IMR-90 (cell line): ENCODE data around the gene OSBPL9. TPM values are rescaled to one million over a fixed set of nuclear protein-coding genes. Genes with fewer than 3 reads are reported as not detected.

Experiments
- ATAC-seq: fragments of 200-7000 bp; cut with Tn5 transposase; 2 replicates; pipeline ENCODE4 v1.9.1; 2020; ENCODE audit warnings: low read depth, mild to moderate bottlenecking, moderate library complexity
- BruUV-seq: library from RNA; stranded (reverse); fragments of 400-500 nt; replicated peaks from 2 replicates; lab custom pipeline; 2021; lab: Mats Ljungman, UMichigan
- CTCF ChIA-PET: fragments of 300-600 bp; formaldehyde crosslinking; extraction: SDS; loops from one replicate; lab custom pipeline; 2021; ENCODE audit warnings: antibody characterized with exemption; lab: Yijun Ruan, JAX
- POLR2A ChIA-PET: fragments of 300-600 bp; sonication (Branson Sonifier 250); formaldehyde crosslinking; loops from one replicate; lab custom pipeline; 2022; ENCODE audit warnings: antibody characterized with exemption; ENCODE audit not compliant: unreplicated experiment; lab: Charles Lee
- DNase-seq: peaks from one replicate; pipeline ENCODE4 v3.0.0; 2013
- H2AFZ ChIP-seq: replicated peaks from 2 replicates; pipeline ENCODE3; 2013; ENCODE audit warnings: low read length, mild to moderate bottlenecking; ENCODE audit not compliant: poor library complexity
- H2AK5ac ChIP-seq: 2 replicates; pipeline ENCODE4 v1.6.1; 2013; ENCODE audit warnings: low read depth, low read length, inconsistent platforms
- H2AK9ac ChIP-seq: replicated peaks from 2 replicates; pipeline ENCODE3; 2013; ENCODE audit warnings: mild to moderate bottlenecking, low read depth, low read length, moderate library complexity; ENCODE audit not compliant: poor library complexity
- H2BK120ac ChIP-seq: 2 replicates; pipeline ENCODE4 v1.6.1; 2013; ENCODE audit warnings: low read depth, low read length, inconsistent platforms
- H2BK15ac ChIP-seq: 3 replicates; pipeline ENCODE4 v1.6.1; 2013; ENCODE audit warnings: low read depth, low read length, inconsistent platforms
- H2BK20ac ChIP-seq: 2 replicates; pipeline ENCODE4 v1.6.1; 2013; ENCODE audit warnings: low read depth, mild to moderate bottlenecking, inconsistent platforms, low read length, moderate library complexity
- H2BK5ac ChIP-seq: 2 replicates; pipeline ENCODE4 v1.6.1; 2013; ENCODE audit warnings: mild to moderate bottlenecking, low read depth, low read length, inconsistent platforms; ENCODE audit not compliant: poor library complexity, severe bottlenecking
- H3K14ac ChIP-seq: replicated peaks from 2 replicates; pipeline ENCODE4 v1.6.1; 2013; ENCODE audit warnings: low read depth, low read length, inconsistent platforms
- H3K18ac ChIP-seq: 2 replicates; pipeline ENCODE4 v1.6.1; 2013; ENCODE audit warnings: low read depth, low read length, control low read depth
- H3K23ac ChIP-seq: 2 replicates; pipeline ENCODE4 v1.6.1; 2013; ENCODE audit warnings: low read depth, low read length, inconsistent platforms
- H3K27ac ChIP-seq: 2 replicates; pipeline ENCODE4 v1.5.1; 2013; ENCODE audit warnings: mild to moderate bottlenecking, control low read depth, low read length; ENCODE audit not compliant: insufficient read depth
- H3K27me3 ChIP-seq: 2 replicates; pipeline ENCODE4 v1.6.1; 2013; ENCODE audit warnings: low read length; ENCODE audit not compliant: control insufficient read depth, insufficient read depth
- H3K36me3 ChIP-seq: 2 replicates; pipeline ENCODE4 v1.6.1; 2013; ENCODE audit warnings: low read length, mixed read lengths; ENCODE audit not compliant: control insufficient read depth, insufficient read depth
- H3K4ac ChIP-seq: 2 replicates; pipeline ENCODE4 v1.6.1; 2013; ENCODE audit warnings: low read depth, low read length, inconsistent platforms
- H3K4me1 ChIP-seq: 2 replicates; pipeline ENCODE4 v1.6.1; 2013; ENCODE audit warnings: low read length, mixed read lengths; ENCODE audit not compliant: control insufficient read depth, insufficient read depth
- H3K4me2 ChIP-seq: 2 replicates; pipeline ENCODE4 v1.6.1; 2013; ENCODE audit warnings: low read depth, mild to moderate bottlenecking, control low read depth, low read length, moderate library complexity
- H3K4me3 ChIP-seq: 2 replicates; pipeline ENCODE4 v1.5.1; 2013; ENCODE audit warnings: low read depth, mild to moderate bottlenecking, control low read depth, low read length, moderate library complexity; ENCODE audit not compliant: insufficient read depth
- H3K56ac ChIP-seq: 2 replicates; pipeline ENCODE4 v1.6.1; 2013; ENCODE audit warnings: low read length, inconsistent platforms; ENCODE audit not compliant: insufficient read depth; ENCODE audit errors: extremely low read depth
- H3K79me1 ChIP-seq, 2 experiments: 2 replicates each; pipeline ENCODE4 v1.6.1; 2013; ENCODE audit warnings: low read length in 2 of 2, inconsistent platforms in 1 of 2, low read depth in 1 of 2
- H3K9ac ChIP-seq: 2 replicates; pipeline ENCODE4 v1.6.1; 2013; ENCODE audit warnings: low read depth, low read length, control low read depth
- H3K9me1 ChIP-seq: 2 replicates; pipeline ENCODE4 v1.6.1; 2013; ENCODE audit warnings: low read length, inconsistent platforms; ENCODE audit not compliant: insufficient read depth
- H3K9me3 ChIP-seq: 2 replicates; pipeline ENCODE4 v1.6.1; 2013; ENCODE audit warnings: low read length; ENCODE audit not compliant: control insufficient read depth, insufficient read depth
- H4K20me1 ChIP-seq: 2 replicates; pipeline ENCODE4 v1.6.1; 2013; ENCODE audit warnings: low read length, inconsistent platforms; ENCODE audit not compliant: insufficient read depth
- H4K5ac ChIP-seq: 2 replicates; pipeline ENCODE4 v1.6.1; 2013; ENCODE audit warnings: mild to moderate bottlenecking, low read depth, low read length, control low read depth
- H4K8ac ChIP-seq, 2 experiments: 2 replicates each; pipeline ENCODE4 v1.6.1; 2013; ENCODE audit warnings: low read depth in 2 of 2, low read length in 2 of 2, control low read depth in 1 of 2, inconsistent platforms in 1 of 2
- H4K91ac ChIP-seq: 2 replicates; pipeline ENCODE4 v1.6.1; 2013; ENCODE audit warnings: low read depth, low read length, inconsistent platforms; ENCODE audit not compliant: insufficient read depth
- BHLHE40 ChIP-seq: fragments of 150-350 bp; IDR thresholded peaks from 2 replicates; pipeline ENCODE4 v1.6.1; 2016; ENCODE audit warnings: mild to moderate bottlenecking, low read depth, low read length
- CEBPB ChIP-seq: IDR thresholded peaks from 2 replicates; pipeline ENCODE4 v1.6.1; 2012; ENCODE audit warnings: low read depth, low read length, improper control_type of control experiment
- CHD1 ChIP-seq: IDR thresholded peaks from 2 replicates; pipeline ENCODE4 v1.6.1; 2012; ENCODE audit warnings: low read depth, low read length, improper control_type of control experiment
- ELK1 ChIP-seq: fragments of 150-350 bp; IDR thresholded peaks from 2 replicates; pipeline ENCODE4 v1.6.1; 2016; ENCODE audit warnings: low read depth, mild to moderate bottlenecking, low read length, moderate library complexity, borderline replicate concordance
- FOS ChIP-seq: fragments of 150-350 bp; IDR thresholded peaks from 2 replicates; pipeline ENCODE4 v1.6.1; 2016; ENCODE audit warnings: low read depth, low read length
- MAFK ChIP-seq: IDR thresholded peaks from 2 replicates; pipeline ENCODE4 v1.6.1; 2012; ENCODE audit warnings: low read depth, low read length, improper control_type of control experiment
- MAZ ChIP-seq: IDR thresholded peaks from 2 replicates; pipeline ENCODE4 v1.6.1; 2012; ENCODE audit warnings: low read depth, mild to moderate bottlenecking, low read length, improper control_type of control experiment, moderate library complexity, borderline replicate concordance
- MXI1 ChIP-seq: IDR thresholded peaks from 2 replicates; pipeline ENCODE4 v1.6.1; 2012; ENCODE audit warnings: low read depth, mild to moderate bottlenecking, low read length, moderate library complexity, borderline replicate concordance
- NFE2L2 ChIP-seq: fragments of 150-350 bp; IDR thresholded peaks from 2 replicates; pipeline ENCODE4 v1.6.1; 2016; ENCODE audit warnings: low read depth, mild to moderate bottlenecking, low read length
- POLR2A ChIP-seq: IDR thresholded peaks from 2 replicates; pipeline ENCODE4 v1.6.1; 2012; ENCODE audit warnings: mild to moderate bottlenecking, low read depth, low read length
- RAD21 ChIP-seq: IDR thresholded peaks from 2 replicates; pipeline ENCODE4 v1.6.1; 2012; ENCODE audit warnings: low read length, improper control_type of control experiment
- RCOR1 ChIP-seq: IDR thresholded peaks from 2 replicates; pipeline ENCODE4 v1.6.1; 2012; ENCODE audit warnings: mild to moderate bottlenecking, low read length, improper control_type of control experiment; ENCODE audit not compliant: insufficient replicate concordance
- RFX5 ChIP-seq: IDR thresholded peaks from 2 replicates; pipeline ENCODE4 v1.8.0; 2012; ENCODE audit warnings: low read depth, mild to moderate bottlenecking, low read length, moderate library complexity
- SMC3 ChIP-seq: fragments of 150-350 bp; IDR thresholded peaks from 2 replicates; pipeline ENCODE4 v1.6.1; 2016; ENCODE audit warnings: low read depth, mild to moderate bottlenecking, antibody characterized with exemption, low read length, moderate library complexity
- USF2 ChIP-seq: fragments of 150-350 bp; IDR thresholded peaks from 2 replicates; pipeline ENCODE4 v1.6.1; 2017; ENCODE audit warnings: mild to moderate bottlenecking, antibody characterized with exemption, low read length, low read depth
- WGBS, 2 experiments: methylation state at CpG; one replicate each; pipeline versions ENCODE4 v1.1.5 to v1.1.7; 2013; ENCODE audit warnings: missing lambda C conversion rate in 2 of 2; ENCODE audit not compliant: insufficient read length in 1 of 2; ENCODE audit errors: extremely low coverage in 2 of 2; 5-methylcytosine and 5-hydroxymethylcytosine counted together
- dilution Hi-C: fragments of 300-500 bp; cut with HindIII; formaldehyde crosslinking; loops from one replicate; pipeline ENCODE4 v1.14.3; 2018; ENCODE audit warnings: low sequenced_read_pairs; ENCODE audit not compliant: unreplicated experiment
- in situ Hi-C: fragments of 300-500 bp; cut with MboI; formaldehyde crosslinking; loops from 3 replicates; pipeline ENCODE4 v1.14.3; 2019; ENCODE audit warnings: low sequenced_read_pairs, inconsistent platforms, mixed read lengths
- intact Hi-C: fragments of 100-400 bp; cut with micrococcal nuclease; formaldehyde crosslinking; loops from 2 replicates; pipeline ENCODE4 v1.10.0; 2022
- polyA plus RNA-seq, 3 experiments: library from polyadenylated mRNA; depleted of rRNA; stranded (reverse); fragments of >200 nt; gene quantifications; 2 replicates each; pipeline ENCODE4 v1.2.3, GENCODE V29; 2012; ENCODE audit warnings: low replicate concordance in 1 of 3
- total RNA-seq: library from RNA; depleted of rRNA; stranded (reverse); fragments of >200 nt; gene quantifications from 2 replicates; pipeline ENCODE4 v1.2.3, GENCODE V29; 2012
- TF ChIP-seq, protein P1 (sequence below): conservative IDR thresholded peaks from 2 replicates; pipeline ENCODE4 v1.5.1; 2012; ENCODE audit warnings: mild to moderate bottlenecking, low read depth, low read length, improper control_type of control experiment

The OSBPL9 gene
- total and polyA plus RNA-seq, 2 of the 4 experiments (the other 2 are of a cell fraction): 51.4 to 127 TPM

- no peak for ATAC-seq
Measured at GRCh38 chr1:51719146-51719545, 102.3 kb downstream of the OSBPL9 start.

More at GRCh38 chr1:51719146-51719545, 102.3 kb downstream of the OSBPL9 start:
- Histone ChIP-seq H2AK9ac (no peak overlapping the region), H3K27me3 (no peaks in the 10 kb centered on the region), H2BK15ac (no peak overlapping the region), H3K36me3 (no peaks in the 10 kb centered on the region), H3K4me1 (no peaks in the 10 kb centered on the region), H3K9ac (no peak overlapping the region), H3K23ac (no peak overlapping the region), H4K5ac (no peak overlapping the region), H2BK120ac (no peak overlapping the region), H4K20me1 (no peaks in the 10 kb centered on the region), H3K79me1 (peaks cover 13 to 22% of the 10 kb centered on the region in 2 experiments; a peak in 3 of 4 replicates), H2AK5ac (no peak overlapping the region), H4K8ac (no peak overlapping the region), H3K56ac (no peak overlapping the region), H3K14ac (no peak overlapping the region), H3K27ac (no peak overlapping the region), H3K4me2 (no peak overlapping the region), H2AFZ (no peak overlapping the region), H2BK5ac (no peak overlapping the region), H3K4me3 (no peak overlapping the region), H3K4ac (no peak overlapping the region), H3K9me3 (no peaks in the 10 kb centered on the region), H3K18ac (no peak overlapping the region), H2BK20ac (no peak overlapping the region), H4K91ac (no peak overlapping the region), H3K9me1 (0 out of 2 replicates have a peak, but pooled peaks cover 4% of the 10 kb centered on the region)
- TF ChIP-seq RCOR1 (no peak), RAD21 (no peak), POLR2A (no peak), CEBPB (no peak), SMC3 (no peak), MAFK (no peak), MXI1 (no peak), RFX5 (no peak), NFE2L2 (no peak), FOS (no peak), CHD1 (no peak), BHLHE40 (no peak), MAZ (no peak), ELK1 (no peak), USF2 (no peak)
- TF ChIP-seq, protein P1, sequence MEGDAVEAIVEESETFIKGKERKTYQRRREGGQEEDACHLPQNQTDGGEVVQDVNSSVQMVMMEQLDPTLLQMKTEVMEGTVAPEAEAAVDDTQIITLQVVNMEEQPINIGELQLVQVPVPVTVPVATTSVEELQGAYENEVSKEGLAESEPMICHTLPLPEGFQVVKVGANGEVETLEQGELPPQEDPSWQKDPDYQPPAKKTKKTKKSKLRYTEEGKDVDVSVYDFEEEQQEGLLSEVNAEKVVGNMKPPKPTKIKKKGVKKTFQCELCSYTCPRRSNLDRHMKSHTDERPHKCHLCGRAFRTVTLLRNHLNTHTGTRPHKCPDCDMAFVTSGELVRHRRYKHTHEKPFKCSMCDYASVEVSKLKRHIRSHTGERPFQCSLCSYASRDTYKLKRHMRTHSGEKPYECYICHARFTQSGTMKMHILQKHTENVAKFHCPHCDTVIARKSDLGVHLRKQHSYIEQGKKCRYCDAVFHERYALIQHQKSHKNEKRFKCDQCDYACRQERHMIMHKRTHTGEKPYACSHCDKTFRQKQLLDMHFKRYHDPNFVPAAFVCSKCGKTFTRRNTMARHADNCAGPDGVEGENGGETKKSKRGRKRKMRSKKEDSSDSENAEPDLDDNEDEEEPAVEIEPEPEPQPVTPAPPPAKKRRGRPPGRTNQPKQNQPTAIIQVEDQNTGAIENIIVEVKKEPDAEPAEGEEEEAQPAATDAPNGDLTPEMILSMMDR: no peak
- BruUV-seq: no TSS peak
- ChIA-PET POLR2A (no interaction called here), CTCF (no interaction called here)
- dilution Hi-C loops: no loop called here
- DNase-seq: no peak
- WGBS, 2 experiments: no CpG with 5 or more reads among the region's 2 CpGs
- intact Hi-C loops: no loop called here
- in situ Hi-C loops: no loop called here
